Osteocyte (in vitro differentiated cells): ENCODE measurements around the gene ASIC2. TPM values are rescaled to one million over a fixed set of nuclear protein-coding genes. Genes with fewer than 3 reads are reported as not detected.
A peak's percentile ranks its signal among the peaks of the same experiment; 100 is the strongest.

Experiments
- DNase-seq: peaks from one replicate; pipeline ENCODE4 v3.0.0; 2021; ENCODE audit warnings: mixed read lengths; ENCODE audit not compliant: unreplicated experiment; ENCODE audit errors: extremely low spot score
- H3K27ac Mint-ChIP-seq: one replicate; pipeline ENCODE4 v1.8.0; 2021; ENCODE audit warnings: mild to moderate bottlenecking, mixed read lengths; ENCODE audit not compliant: unreplicated experiment
- H3K27me3 Mint-ChIP-seq: one replicate; pipeline ENCODE4 v1.8.0; 2021; ENCODE audit warnings: mixed read lengths; ENCODE audit not compliant: unreplicated experiment
- H3K36me3 Mint-ChIP-seq: one replicate; pipeline ENCODE4 v1.8.0; 2021; ENCODE audit warnings: mixed read lengths; ENCODE audit not compliant: unreplicated experiment
- H3K4me1 Mint-ChIP-seq: one replicate; pipeline ENCODE4 v1.8.0; 2021; ENCODE audit warnings: mixed read lengths; ENCODE audit not compliant: unreplicated experiment
- H3K4me3 Mint-ChIP-seq: one replicate; pipeline ENCODE4 v1.8.0; 2021; ENCODE audit warnings: mild to moderate bottlenecking, moderate library complexity, mixed read lengths; ENCODE audit not compliant: unreplicated experiment
- H3K9me3 Mint-ChIP-seq: one replicate; pipeline ENCODE4 v1.8.0; 2021; ENCODE audit warnings: mixed read lengths; ENCODE audit not compliant: unreplicated experiment
- total RNA-seq: library from RNA; stranded (reverse); gene quantifications from 2 replicates; pipeline ENCODE4 v1.2.1, GENCODE V29; 2021
- TF ChIP-seq, protein P1 (sequence below): fragments of 200-600 bp; sonication (generic); IDR thresholded peaks from 2 replicates; pipeline ENCODE4 v1.5.0; 2021; ENCODE audit warnings: antibody characterized with exemption, mild to moderate bottlenecking, moderate library complexity

The ASIC2 gene
- total RNA-seq, 1 donor from 2014 or later: not detected

DNA sequence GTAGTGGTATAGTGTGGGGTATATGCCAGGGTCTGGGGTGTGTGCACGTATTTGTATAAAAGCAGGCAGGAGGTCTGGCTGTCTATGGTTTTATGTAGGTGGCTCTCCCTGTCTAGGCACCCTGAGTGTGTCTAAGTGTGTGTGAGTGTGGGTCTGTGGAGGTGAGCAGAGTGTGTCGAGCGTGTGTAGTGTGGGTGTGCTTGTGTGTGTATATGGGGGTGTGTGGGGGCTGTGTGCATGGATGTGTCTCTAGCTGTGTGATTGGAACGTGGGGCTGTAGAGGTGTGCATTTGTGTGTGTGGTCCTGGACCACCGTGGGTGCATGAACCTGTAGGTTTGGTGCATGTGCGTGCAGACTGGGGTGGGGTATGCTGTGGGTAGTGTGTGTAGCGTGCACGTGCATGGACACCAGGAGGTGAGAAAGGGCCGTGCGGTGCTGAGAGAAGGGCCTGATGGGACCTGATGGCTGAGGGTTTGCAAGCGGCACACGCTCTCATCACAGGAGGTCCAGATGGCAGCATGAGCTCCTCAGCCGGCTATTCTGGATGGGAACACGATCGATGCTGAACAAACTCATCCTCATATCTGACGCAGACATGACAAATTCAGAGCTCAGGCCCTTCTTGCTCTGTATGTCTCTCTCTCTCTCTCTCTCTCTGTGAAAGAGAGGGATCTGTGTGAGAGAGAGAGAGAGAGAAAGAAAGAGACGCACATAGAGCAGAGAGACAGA lies 273.8 kb downstream of the ASIC2 start:
- H3K27me3 Mint-ChIP-seq: peaks cover 21% of the 10 kb centered on the region
- TF ChIP-seq, protein P1, sequence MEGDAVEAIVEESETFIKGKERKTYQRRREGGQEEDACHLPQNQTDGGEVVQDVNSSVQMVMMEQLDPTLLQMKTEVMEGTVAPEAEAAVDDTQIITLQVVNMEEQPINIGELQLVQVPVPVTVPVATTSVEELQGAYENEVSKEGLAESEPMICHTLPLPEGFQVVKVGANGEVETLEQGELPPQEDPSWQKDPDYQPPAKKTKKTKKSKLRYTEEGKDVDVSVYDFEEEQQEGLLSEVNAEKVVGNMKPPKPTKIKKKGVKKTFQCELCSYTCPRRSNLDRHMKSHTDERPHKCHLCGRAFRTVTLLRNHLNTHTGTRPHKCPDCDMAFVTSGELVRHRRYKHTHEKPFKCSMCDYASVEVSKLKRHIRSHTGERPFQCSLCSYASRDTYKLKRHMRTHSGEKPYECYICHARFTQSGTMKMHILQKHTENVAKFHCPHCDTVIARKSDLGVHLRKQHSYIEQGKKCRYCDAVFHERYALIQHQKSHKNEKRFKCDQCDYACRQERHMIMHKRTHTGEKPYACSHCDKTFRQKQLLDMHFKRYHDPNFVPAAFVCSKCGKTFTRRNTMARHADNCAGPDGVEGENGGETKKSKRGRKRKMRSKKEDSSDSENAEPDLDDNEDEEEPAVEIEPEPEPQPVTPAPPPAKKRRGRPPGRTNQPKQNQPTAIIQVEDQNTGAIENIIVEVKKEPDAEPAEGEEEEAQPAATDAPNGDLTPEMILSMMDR: no peak
- no peak for DNase-seq
- H3K27ac Mint-ChIP-seq: no peak overlapping the region
- no peak overlapping the region for H3K4me3 Mint-ChIP-seq
- peaks cover 10% of the 10 kb centered on the region for H3K4me1 Mint-ChIP-seq
- H3K36me3 Mint-ChIP-seq: no peaks in the 10 kb centered on the region
- H3K9me3 Mint-ChIP-seq: no peaks in the 10 kb centered on the region

DNA sequence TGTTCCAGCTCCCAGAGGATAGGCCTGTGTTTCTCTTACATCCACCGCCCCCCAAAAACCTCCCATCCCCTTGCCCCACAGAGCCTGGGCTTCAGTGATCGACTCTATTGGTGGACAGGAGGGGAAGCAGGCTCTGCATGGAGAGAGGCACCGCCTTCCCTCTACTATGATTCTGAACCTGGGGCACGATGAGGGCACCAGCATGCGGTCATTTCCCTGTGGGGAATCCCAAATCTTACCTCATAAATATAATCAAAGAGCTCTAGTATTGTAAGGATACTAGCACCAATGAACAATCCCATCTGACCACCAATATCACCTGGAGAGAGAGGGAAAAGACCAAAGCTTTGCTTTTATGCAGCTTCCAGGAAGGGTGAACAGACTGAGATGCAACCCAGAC lies 275.7 kb downstream of the ASIC2 start:
- H3K4me3 Mint-ChIP-seq: no peak overlapping the region
- H3K4me1 Mint-ChIP-seq: peaks cover 25% of the 10 kb centered on the region
- TF ChIP-seq, protein P1: no peak
- no peaks in the 10 kb centered on the region for H3K36me3 Mint-ChIP-seq
- H3K9me3 Mint-ChIP-seq: no peaks in the 10 kb centered on the region
- H3K27ac Mint-ChIP-seq: no peak overlapping the region
- DNase-seq: no peak
- peaks cover 9% of the 10 kb centered on the region for H3K27me3 Mint-ChIP-seq

DNA sequence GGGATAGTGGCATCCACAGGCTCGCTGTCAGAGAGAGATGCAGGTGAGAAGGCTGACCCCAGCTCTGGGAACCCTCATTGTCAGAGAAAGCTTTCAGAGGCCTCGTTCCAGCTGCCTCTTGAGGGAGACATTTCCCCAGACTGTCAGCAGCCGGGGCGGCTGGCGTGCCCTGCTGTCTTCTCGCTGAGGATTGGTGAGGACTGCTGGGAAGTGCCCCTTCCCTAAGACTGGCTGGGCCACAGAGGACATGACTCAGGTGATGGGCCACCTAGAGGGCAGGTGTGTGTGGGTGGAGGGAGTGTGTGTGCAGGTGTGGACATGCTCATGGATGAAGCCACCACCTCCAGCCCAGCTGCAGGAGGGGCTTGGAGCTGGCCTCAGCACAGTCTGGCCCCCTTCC lies 276.2 kb downstream of the ASIC2 start:
- H3K4me1 Mint-ChIP-seq: peaks cover 30% of the 10 kb centered on the region
- H3K27me3 Mint-ChIP-seq: peaks cover 9% of the 10 kb centered on the region
- no peak overlapping the region for H3K27ac Mint-ChIP-seq
- TF ChIP-seq, protein P1: no peak
- no peaks in the 10 kb centered on the region for H3K36me3 Mint-ChIP-seq
- no peaks in the 10 kb centered on the region for H3K9me3 Mint-ChIP-seq
- DNase-seq: no peak
- H3K4me3 Mint-ChIP-seq: no peak overlapping the region

DNA sequence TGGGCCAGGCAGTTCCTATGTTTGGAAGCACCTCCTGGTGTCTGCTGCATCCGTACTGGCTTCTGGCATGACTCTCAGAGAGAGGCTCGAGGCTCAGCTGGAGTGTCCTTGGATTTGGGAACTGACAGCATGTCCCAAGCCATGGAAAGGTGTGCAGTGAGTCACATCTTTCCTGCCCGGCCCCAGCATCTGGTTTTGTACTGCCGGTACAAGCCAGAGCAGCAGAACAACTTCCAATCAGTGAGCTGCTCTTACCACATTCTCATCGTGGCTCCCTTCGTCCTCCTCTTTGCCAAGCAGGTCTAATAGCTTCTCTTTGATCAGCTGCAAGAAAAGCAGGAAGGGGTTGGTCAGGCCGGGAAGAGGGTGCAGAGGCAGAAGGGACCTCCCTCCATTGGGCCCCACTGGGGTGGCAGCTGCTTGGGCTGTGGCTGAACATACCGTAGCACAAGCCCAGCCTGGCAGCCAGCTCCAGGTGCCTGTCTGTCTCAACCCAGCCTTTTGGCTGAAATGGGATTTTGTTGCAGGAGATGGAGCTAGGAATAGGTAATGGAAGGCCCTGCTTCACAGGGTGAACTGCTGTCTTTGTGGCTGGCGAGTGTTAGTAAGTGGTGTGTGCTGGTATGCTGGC lies 277.3 kb downstream of the ASIC2 start:
- Mint-ChIP-seq H3K27me3 (peaks cover 9% of the 10 kb centered on the region), H3K27ac (no peak overlapping the region), H3K4me3 (no peak overlapping the region), H3K4me1 (peaks cover 33% of the 10 kb centered on the region), H3K36me3 (no peaks in the 10 kb centered on the region), H3K9me3 (no peaks in the 10 kb centered on the region)
- DNase-seq: no peak
- TF ChIP-seq, protein P1: no peak

DNA sequence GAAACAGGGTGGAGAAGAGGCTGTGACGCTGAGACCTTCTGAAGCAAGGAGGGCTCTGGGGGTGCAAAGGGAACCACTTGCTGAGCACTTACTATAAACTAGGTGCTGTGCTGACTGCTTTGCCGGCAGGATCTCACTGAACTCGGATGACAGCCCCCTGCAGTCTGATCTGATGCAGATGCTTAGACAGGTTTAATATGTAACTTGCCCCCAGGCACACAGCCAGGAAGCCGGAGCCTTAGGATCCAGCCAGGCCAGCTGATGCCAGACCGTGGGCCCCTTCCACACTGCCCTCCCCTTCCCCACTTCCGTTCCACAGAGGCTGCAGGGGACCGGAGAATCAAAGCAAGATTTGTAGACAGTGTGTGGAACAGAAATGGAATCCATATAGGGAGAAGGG lies 278.3 kb downstream of the ASIC2 start:
- Mint-ChIP-seq H3K36me3 (no peaks in the 10 kb centered on the region), H3K4me1 (peaks cover 33% of the 10 kb centered on the region), H3K9me3 (no peaks in the 10 kb centered on the region), H3K27me3 (peaks cover 10% of the 10 kb centered on the region), H3K27ac (peak overlapping the region; percentile 5), H3K4me3 (no peak overlapping the region)
- TF ChIP-seq, protein P1: no peak
- DNase-seq: no peak
